Measurements from ENCODE around the gene STBD1. TPM values are rescaled to one million over a fixed set of nuclear protein-coding genes. Genes with fewer than 3 reads are reported as not detected.

The STBD1 gene
- polyA plus RNA-seq, 1 donor from 2014 or later: not detected

GRCh38 chr4:76277667-76278066 lies 28.9 kb upstream of the STBD1 start:
- Histone ChIP-seq H3K4me3 (ENCODE audit: low read length) (no peak overlapping the region), H3K27ac (ENCODE audit: low read length) (no peak overlapping the region), H3K27me3 (ENCODE audit: insufficient read depth, low read depth, low read length) (no peaks in the 10 kb centered on the region), H2AFZ (ENCODE audit: low read depth, low read length) (no peak overlapping the region), H4K20me1 (ENCODE audit: insufficient read depth) (no peaks in the 10 kb centered on the region), H3K9ac (ENCODE audit: low read length) (no peak overlapping the region), H3K36me3 (ENCODE audit: insufficient read depth, low read length) (no peaks in the 10 kb centered on the region), H3F3A (ENCODE audit: insufficient read depth, low read length, poor library complexity, severe bottlenecking) (no peaks in the 10 kb centered on the region), H3K9me2 (ENCODE audit: insufficient read depth, low read length) (no peaks in the 10 kb centered on the region), H3K4me2 (ENCODE audit: low read length) (no peak overlapping the region), H3K79me2 (replicated peaks; ENCODE audit: insufficient read depth, low read length) (no peaks in the 10 kb centered on the region), H3K9me3 (ENCODE audit: low read length) (no peaks in the 10 kb centered on the region)
- TF ChIP-seq, protein P1, sequence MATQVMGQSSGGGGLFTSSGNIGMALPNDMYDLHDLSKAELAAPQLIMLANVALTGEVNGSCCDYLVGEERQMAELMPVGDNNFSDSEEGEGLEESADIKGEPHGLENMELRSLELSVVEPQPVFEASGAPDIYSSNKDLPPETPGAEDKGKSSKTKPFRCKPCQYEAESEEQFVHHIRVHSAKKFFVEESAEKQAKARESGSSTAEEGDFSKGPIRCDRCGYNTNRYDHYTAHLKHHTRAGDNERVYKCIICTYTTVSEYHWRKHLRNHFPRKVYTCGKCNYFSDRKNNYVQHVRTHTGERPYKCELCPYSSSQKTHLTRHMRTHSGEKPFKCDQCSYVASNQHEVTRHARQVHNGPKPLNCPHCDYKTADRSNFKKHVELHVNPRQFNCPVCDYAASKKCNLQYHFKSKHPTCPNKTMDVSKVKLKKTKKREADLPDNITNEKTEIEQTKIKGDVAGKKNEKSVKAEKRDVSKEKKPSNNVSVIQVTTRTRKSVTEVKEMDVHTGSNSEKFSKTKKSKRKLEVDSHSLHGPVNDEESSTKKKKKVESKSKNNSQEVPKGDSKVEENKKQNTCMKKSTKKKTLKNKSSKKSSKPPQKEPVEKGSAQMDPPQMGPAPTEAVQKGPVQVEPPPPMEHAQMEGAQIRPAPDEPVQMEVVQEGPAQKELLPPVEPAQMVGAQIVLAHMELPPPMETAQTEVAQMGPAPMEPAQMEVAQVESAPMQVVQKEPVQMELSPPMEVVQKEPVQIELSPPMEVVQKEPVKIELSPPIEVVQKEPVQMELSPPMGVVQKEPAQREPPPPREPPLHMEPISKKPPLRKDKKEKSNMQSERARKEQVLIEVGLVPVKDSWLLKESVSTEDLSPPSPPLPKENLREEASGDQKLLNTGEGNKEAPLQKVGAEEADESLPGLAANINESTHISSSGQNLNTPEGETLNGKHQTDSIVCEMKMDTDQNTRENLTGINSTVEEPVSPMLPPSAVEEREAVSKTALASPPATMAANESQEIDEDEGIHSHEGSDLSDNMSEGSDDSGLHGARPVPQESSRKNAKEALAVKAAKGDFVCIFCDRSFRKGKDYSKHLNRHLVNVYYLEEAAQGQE (IDR thresholded peaks at IDR 0.05; ENCODE audit: borderline replicate concordance): no peak
- TF ChIP-seq CTCF (IDR thresholded peaks at IDR 0.05; ENCODE audit: poor library complexity, severe bottlenecking) (no peak), EZH2 (IDR thresholded peaks at IDR 0.05; ENCODE audit: borderline replicate concordance, insufficient read depth, low read length, poor library complexity, severe bottlenecking) (no peak), EP300 (conservative IDR thresholded peaks at IDR 0.05; ENCODE audit: poor library complexity, severe bottlenecking) (no peak), RAD21 (conservative IDR thresholded peaks at IDR 0.05) (no peak), SMC3 (conservative IDR thresholded peaks at IDR 0.05; ENCODE audit: poor library complexity) (no peak)

- H3K4me2 ChIP-seq (ENCODE audit: low read length): no peak overlapping the region
- H3K4me3 ChIP-seq (ENCODE audit: low read length): no peak overlapping the region
- no peaks in the 10 kb centered on the region for H4K20me1 ChIP-seq (ENCODE audit: insufficient read depth)
- no peak overlapping the region for H3K9ac ChIP-seq (ENCODE audit: low read length)
- no peaks in the 10 kb centered on the region for H3F3A ChIP-seq (ENCODE audit: insufficient read depth, low read length, poor library complexity, severe bottlenecking)
- H3K9me3 ChIP-seq (ENCODE audit: low read length): no peaks in the 10 kb centered on the region
- H2AFZ ChIP-seq (ENCODE audit: low read depth, low read length): no peak overlapping the region
- no peaks in the 10 kb centered on the region for H3K79me2 ChIP-seq (replicated peaks; ENCODE audit: insufficient read depth, low read length)
- no peak for TF ChIP-seq POLR2AphosphoS5 (IDR thresholded peaks at IDR 0.05)
- no peak for TF ChIP-seq TAF1 (IDR thresholded peaks at IDR 0.05; ENCODE audit: low read depth)
- no peak for TF ChIP-seq MXI1 (conservative IDR thresholded peaks at IDR 0.05; ENCODE audit: poor library complexity, severe bottlenecking)
- no peak for TF ChIP-seq SMC3 (conservative IDR thresholded peaks at IDR 0.05; ENCODE audit: poor library complexity)
- TF ChIP-seq EP300 (conservative IDR thresholded peaks at IDR 0.05; ENCODE audit: poor library complexity, severe bottlenecking): no peak
- TF ChIP-seq, protein P1 (IDR thresholded peaks at IDR 0.05; ENCODE audit: borderline replicate concordance): no peak
- no peak for TF ChIP-seq EZH2 (IDR thresholded peaks at IDR 0.05; ENCODE audit: borderline replicate concordance, insufficient read depth, low read length, poor library complexity, severe bottlenecking)
- TF ChIP-seq CTCF (IDR thresholded peaks at IDR 0.05; ENCODE audit: poor library complexity, severe bottlenecking): no peak
- no peak for TF ChIP-seq RAD21 (conservative IDR thresholded peaks at IDR 0.05)
- H3K27ac ChIP-seq (ENCODE audit: low read length): no peak overlapping the region
- no peaks in the 10 kb centered on the region for H3K9me2 ChIP-seq (ENCODE audit: insufficient read depth, low read length)
- no peaks in the 10 kb centered on the region for H3K36me3 ChIP-seq (ENCODE audit: insufficient read depth, low read length)
- no peaks in the 10 kb centered on the region for H3K27me3 ChIP-seq (ENCODE audit: insufficient read depth, low read depth, low read length)
Measured at GRCh38 chr4:76278583-76278982, 27.9 kb upstream of the STBD1 start.
